MCF 10A (cell line): ENCODE measurements around the gene IFNLR1. TPM values are rescaled to one million over a fixed set of nuclear protein-coding genes. Genes with fewer than 3 reads are reported as not detected.

Source experiments
- BruUV-seq: library from RNA; stranded (reverse); fragments of 400-500 nt; replicated peaks from 2 replicates; lab custom pipeline; 2021; lab: Mats Ljungman, UMichigan
- CTCF ChIA-PET: fragments of 300-600 bp; sonication (Branson Sonifier 250); formaldehyde crosslinking; extraction: SDS; loops from one replicate; lab custom pipeline; 2021; ENCODE audit warnings: antibody characterized with exemption, inconsistent platforms; lab: Yijun Ruan, JAX
- POLR2A ChIA-PET: fragments of 300-600, 350-650 bp; sonication (Branson Sonifier 250); formaldehyde crosslinking; extraction: SDS; loops from one replicate; lab custom pipeline; 2020; ENCODE audit warnings: antibody characterized with exemption, inconsistent platforms; lab: Yijun Ruan, JAX
- DNase-seq: peaks from one replicate; pipeline ENCODE4 v3.0.0-alpha.2; 2018; ENCODE audit not compliant: unreplicated experiment
- H3K27ac Mint-ChIP-seq: one replicate; pipeline ENCODE4 v1.8.0; 2022; ENCODE audit warnings: mild to moderate bottlenecking, low read depth, mixed read lengths; ENCODE audit not compliant: unreplicated experiment
- H3K27me3 Mint-ChIP-seq: one replicate; pipeline ENCODE4 v1.8.0; 2022; ENCODE audit warnings: mixed read lengths; ENCODE audit not compliant: insufficient read depth, unreplicated experiment
- H3K36me3 Mint-ChIP-seq: one replicate; pipeline ENCODE4 v1.8.0; 2022; ENCODE audit warnings: mild to moderate bottlenecking, moderate library complexity, mixed read lengths; ENCODE audit not compliant: insufficient read depth, unreplicated experiment
- H3K4me1 Mint-ChIP-seq: one replicate; pipeline ENCODE4 v1.8.0; 2022; ENCODE audit warnings: mixed read lengths; ENCODE audit not compliant: insufficient read depth, unreplicated experiment
- H3K4me3 Mint-ChIP-seq: one replicate; pipeline ENCODE4 v1.8.0; 2022; ENCODE audit warnings: mild to moderate bottlenecking, moderate library complexity, mixed read lengths; ENCODE audit not compliant: unreplicated experiment
- H3K9me3 Mint-ChIP-seq: one replicate; pipeline ENCODE4 v1.8.0; 2022; ENCODE audit warnings: mixed read lengths; ENCODE audit not compliant: unreplicated experiment
- intact Hi-C: fragments of 100-400 bp; cut with micrococcal nuclease; formaldehyde crosslinking; loops from 2 replicates; pipeline ENCODE4 v1.14.1; 2022
- total RNA-seq: library from RNA; stranded (reverse); gene quantifications from 2 replicates; pipeline ENCODE4 v1.2.3, GENCODE V29; 2022
- TF ChIP-seq, protein P1 (sequence below): fragments of 200-600 bp; IDR thresholded peaks from one replicate; pipeline ENCODE4 v1.8.0; 2022; ENCODE audit warnings: antibody characterized with exemption, mild to moderate bottlenecking; ENCODE audit not compliant: unreplicated experiment

IFNLR1 gene
- total RNA-seq, 1 experiment from 2014 or later: 0.19 TPM

DNA sequence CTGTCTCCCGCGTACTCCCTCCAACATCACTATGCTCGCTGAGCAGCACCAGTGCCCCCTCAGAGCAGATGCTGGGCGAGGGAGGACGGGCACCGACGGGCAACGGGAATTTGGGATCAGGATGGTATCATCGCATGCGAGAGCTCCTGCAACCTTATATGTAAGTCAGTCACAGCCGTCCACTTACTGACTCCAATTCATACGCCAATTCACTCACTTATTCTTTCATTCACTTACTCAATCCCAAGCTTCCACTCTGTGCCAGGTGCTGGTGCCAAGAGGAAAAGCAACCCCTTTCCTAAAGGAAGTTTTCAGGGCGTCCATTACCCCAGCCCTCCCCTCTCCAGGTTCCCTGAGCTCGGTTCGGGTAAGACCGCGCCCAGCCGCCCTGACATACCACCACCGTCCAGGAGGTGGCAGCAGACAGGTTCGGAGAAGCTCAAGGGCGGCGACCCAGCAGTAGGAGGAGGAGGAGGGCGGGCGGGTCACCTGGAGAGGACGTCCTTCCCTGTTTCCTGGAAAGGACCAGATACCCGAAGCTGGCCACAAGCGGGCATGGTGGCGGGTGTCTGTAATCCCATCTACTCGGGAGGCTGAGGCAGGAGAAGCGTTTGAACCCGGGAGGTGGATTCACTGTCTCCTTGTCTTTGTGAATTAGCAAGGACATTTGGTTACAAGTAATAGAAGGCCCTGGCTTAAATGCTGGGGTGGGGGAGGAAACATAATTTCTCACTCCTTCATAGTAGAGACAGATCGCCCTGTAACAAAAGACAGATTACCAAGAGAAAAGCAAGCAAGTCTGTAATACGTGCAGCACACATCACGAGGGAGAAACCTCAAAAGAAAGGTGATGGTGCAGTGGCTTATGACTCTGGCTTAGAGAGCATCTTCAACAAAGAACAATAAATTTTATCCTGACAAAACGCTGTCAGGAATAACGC is 36.6 kb downstream of the IFNLR1 start:
- no TSS peak for BruUV-seq
- intact Hi-C loops: loop anchor here (1.0 kb wide), 4 partner anchors 49 to 242 kb away; no protein-coding TSS in a partner anchor
- POLR2A ChIA-PET: interaction anchor here (0.6 to 2.5 kb wide), 20 partner anchors 8 to 685 kb away, joined by 3 to 22 read pairs (median 4); partner anchors contain the start of gene PNRC2
- TF ChIP-seq, protein P1, sequence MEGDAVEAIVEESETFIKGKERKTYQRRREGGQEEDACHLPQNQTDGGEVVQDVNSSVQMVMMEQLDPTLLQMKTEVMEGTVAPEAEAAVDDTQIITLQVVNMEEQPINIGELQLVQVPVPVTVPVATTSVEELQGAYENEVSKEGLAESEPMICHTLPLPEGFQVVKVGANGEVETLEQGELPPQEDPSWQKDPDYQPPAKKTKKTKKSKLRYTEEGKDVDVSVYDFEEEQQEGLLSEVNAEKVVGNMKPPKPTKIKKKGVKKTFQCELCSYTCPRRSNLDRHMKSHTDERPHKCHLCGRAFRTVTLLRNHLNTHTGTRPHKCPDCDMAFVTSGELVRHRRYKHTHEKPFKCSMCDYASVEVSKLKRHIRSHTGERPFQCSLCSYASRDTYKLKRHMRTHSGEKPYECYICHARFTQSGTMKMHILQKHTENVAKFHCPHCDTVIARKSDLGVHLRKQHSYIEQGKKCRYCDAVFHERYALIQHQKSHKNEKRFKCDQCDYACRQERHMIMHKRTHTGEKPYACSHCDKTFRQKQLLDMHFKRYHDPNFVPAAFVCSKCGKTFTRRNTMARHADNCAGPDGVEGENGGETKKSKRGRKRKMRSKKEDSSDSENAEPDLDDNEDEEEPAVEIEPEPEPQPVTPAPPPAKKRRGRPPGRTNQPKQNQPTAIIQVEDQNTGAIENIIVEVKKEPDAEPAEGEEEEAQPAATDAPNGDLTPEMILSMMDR: peak; percentile 81
- Mint-ChIP-seq H3K27ac (peak overlapping the region; percentile 3), H3K36me3 (no peaks in the 10 kb centered on the region), H3K4me3 (peak overlapping the region; percentile 58), H3K4me1 (peaks cover 20% of the 10 kb centered on the region), H3K27me3 (no peaks in the 10 kb centered on the region), H3K9me3 (no peaks in the 10 kb centered on the region)
- DNase-seq: peak; percentile 90
- CTCF ChIA-PET: interaction anchor here (0.6 to 5.5 kb wide), 34 partner anchors 8 to 680 kb away, joined by 3 to 54 read pairs (median 4); partner anchors contain the start of genes IFNLR1 and MYOM3

- DNase-seq: peak; percentile 73
- Mint-ChIP-seq H3K4me1 (peaks cover 20% of the 10 kb centered on the region), H3K36me3 (no peaks in the 10 kb centered on the region), H3K27ac (no peak overlapping the region), H3K9me3 (no peaks in the 10 kb centered on the region), H3K27me3 (no peaks in the 10 kb centered on the region), H3K4me3 (peak overlapping the region; percentile 58)
- TF ChIP-seq, protein P1: no peak
- intact Hi-C loops: loop anchor here (1.0 kb wide), 4 partner anchors 49 to 242 kb away; no protein-coding TSS in a partner anchor
- POLR2A ChIA-PET: interaction anchor here (0.6 to 2.5 kb wide), 17 partner anchors 8 to 685 kb away, joined by 3 to 22 read pairs (median 4); no protein-coding TSS in a partner anchor
- no TSS peak for BruUV-seq
- CTCF ChIA-PET: interaction anchor here (0.6 to 5.5 kb wide), 31 partner anchors 8 to 487 kb away, joined by 3 to 54 read pairs (median 4); partner anchors contain the start of genes IFNLR1 and MYOM3
These were observed 37.2 kb downstream of the IFNLR1 start for GRCh38 chr1:24149866-24150233.

DNA sequence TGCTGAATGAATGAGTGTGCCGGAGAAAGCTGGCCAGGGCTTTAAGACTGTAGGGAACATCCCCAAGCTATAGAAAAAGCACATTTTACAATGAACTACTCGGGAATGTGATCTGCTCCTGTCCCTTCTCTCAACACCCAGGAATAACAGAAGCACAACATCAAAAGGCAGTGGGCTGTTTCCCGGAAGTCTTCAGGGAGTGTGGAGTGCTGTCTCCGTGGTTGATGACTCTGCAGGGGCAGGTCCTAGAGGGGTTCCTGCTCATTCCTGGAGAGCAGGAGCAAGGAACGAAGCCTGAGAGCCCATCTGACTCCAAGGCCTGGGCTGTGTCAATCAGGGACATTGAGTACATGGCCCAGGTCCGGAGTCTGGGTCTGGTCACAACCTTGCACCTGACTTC is 39.3 kb downstream of the IFNLR1 start:
- no peaks in the 10 kb centered on the region for H3K36me3 Mint-ChIP-seq
- POLR2A ChIA-PET: no interaction called here
- H3K9me3 Mint-ChIP-seq: no peaks in the 10 kb centered on the region
- intact Hi-C loops: no loop called here
- CTCF ChIA-PET: interaction anchor here (0.5 to 5.5 kb wide), 8 partner anchors 10 to 562 kb away, joined by 3 to 54 read pairs (median 4); no protein-coding TSS in a partner anchor
- no peak overlapping the region for H3K4me3 Mint-ChIP-seq
- BruUV-seq: no TSS peak
- no peak for DNase-seq
- TF ChIP-seq, protein P1: no peak
- H3K27ac Mint-ChIP-seq: no peak overlapping the region
- H3K4me1 Mint-ChIP-seq: peaks cover 21% of the 10 kb centered on the region
- H3K27me3 Mint-ChIP-seq: no peaks in the 10 kb centered on the region

DNA sequence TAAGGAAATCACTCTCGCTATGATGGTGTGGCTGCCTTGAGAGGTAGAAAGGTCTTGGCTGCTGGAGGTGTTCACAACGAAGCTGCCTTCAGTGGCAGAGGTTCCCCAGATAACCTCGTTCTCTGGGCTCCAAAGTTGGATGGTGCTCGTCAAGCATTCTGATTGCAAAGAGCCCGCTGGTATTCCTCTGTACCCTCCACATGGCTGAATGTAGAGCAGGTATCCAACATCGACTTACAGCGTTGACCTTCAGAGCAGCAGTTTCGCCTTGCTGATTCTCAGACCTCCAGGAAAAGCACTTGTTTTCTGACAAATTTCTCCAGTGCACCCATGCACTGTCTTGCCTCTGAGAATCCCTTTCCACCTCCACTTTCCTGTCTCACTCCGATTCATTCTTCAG is 39.9 kb downstream of the IFNLR1 start:
- no TSS peak for BruUV-seq
- intact Hi-C loops: no loop called here
- H3K36me3 Mint-ChIP-seq: no peaks in the 10 kb centered on the region
- H3K27ac Mint-ChIP-seq: no peak overlapping the region
- H3K4me3 Mint-ChIP-seq: no peak overlapping the region
- TF ChIP-seq, protein P1: no peak
- CTCF ChIA-PET: interaction anchor here (0.6 to 4.1 kb wide), 3 partner anchors 11 to 52 kb away, joined by 4 to 54 read pairs (median 5); no protein-coding TSS in a partner anchor
- no peaks in the 10 kb centered on the region for H3K27me3 Mint-ChIP-seq
- POLR2A ChIA-PET: no interaction called here
- H3K9me3 Mint-ChIP-seq: no peaks in the 10 kb centered on the region
- H3K4me1 Mint-ChIP-seq: peaks cover 27% of the 10 kb centered on the region
- no peak for DNase-seq
